ENCODE measurements around the gene ZBTB16.

GRCh38 chr11:114130115-114130576 is 70.6 kb downstream of the ZBTB16 start:
- TF ChIP-seq CTCF (IDR thresholded peaks at IDR 0.05; ENCODE audit: insufficient read depth, low read length), result no peak
- TF ChIP-seq, protein P1, sequence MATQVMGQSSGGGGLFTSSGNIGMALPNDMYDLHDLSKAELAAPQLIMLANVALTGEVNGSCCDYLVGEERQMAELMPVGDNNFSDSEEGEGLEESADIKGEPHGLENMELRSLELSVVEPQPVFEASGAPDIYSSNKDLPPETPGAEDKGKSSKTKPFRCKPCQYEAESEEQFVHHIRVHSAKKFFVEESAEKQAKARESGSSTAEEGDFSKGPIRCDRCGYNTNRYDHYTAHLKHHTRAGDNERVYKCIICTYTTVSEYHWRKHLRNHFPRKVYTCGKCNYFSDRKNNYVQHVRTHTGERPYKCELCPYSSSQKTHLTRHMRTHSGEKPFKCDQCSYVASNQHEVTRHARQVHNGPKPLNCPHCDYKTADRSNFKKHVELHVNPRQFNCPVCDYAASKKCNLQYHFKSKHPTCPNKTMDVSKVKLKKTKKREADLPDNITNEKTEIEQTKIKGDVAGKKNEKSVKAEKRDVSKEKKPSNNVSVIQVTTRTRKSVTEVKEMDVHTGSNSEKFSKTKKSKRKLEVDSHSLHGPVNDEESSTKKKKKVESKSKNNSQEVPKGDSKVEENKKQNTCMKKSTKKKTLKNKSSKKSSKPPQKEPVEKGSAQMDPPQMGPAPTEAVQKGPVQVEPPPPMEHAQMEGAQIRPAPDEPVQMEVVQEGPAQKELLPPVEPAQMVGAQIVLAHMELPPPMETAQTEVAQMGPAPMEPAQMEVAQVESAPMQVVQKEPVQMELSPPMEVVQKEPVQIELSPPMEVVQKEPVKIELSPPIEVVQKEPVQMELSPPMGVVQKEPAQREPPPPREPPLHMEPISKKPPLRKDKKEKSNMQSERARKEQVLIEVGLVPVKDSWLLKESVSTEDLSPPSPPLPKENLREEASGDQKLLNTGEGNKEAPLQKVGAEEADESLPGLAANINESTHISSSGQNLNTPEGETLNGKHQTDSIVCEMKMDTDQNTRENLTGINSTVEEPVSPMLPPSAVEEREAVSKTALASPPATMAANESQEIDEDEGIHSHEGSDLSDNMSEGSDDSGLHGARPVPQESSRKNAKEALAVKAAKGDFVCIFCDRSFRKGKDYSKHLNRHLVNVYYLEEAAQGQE (IDR thresholded peaks at IDR 0.05; ENCODE audit: insufficient replicate concordance, low read depth), result no peak
- TF ChIP-seq GABPA (IDR thresholded peaks at IDR 0.05; ENCODE audit: low read depth), result no peak
- no peak for TF ChIP-seq POLR2AphosphoS5 (IDR thresholded peaks at IDR 0.05; ENCODE audit: low read depth)

All from HL-60 (cell line).